GM21526 (cell line): ENCODE data around the gene MCTP1.
"Not testable (repeated sequence)": the region's sequence is repeated elsewhere in the genome, so short reads cannot be mapped to it uniquely, and the experiment has no call there.

Experiments
- ATAC-seq: cut with Tn5 transposase; IDR thresholded peaks from one replicate; pipeline ENCODE4 v1.9.1; 2021; ENCODE audit warnings: moderate library complexity; ENCODE audit not compliant: unreplicated experiment, low FRiP score

Gene MCTP1

DNA sequence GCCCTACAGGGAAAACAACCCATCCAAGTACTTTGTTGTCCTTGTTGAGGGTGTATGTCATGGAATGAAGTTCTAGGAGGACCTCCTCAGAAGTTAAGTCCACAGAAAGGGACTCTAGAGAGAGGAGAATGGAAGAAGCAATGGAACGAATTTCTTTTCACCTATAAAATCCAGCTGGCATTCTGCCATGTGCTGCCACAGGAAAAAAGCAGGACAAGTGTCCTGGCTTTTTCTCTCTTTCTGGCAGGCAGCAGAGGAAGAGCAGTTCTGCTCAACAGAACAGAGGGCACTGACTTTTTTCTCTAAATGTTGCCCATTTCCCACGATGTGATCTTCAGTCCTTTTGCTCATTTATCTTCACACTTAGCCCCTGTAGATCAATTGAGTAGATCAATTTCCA, 240.8 kb downstream of the MCTP1 start:
- no peak for ATAC-seq

GRCh38 chr5:95043648-95044047, 241.2 kb downstream of the MCTP1 start:
- no peak for ATAC-seq

DNA sequence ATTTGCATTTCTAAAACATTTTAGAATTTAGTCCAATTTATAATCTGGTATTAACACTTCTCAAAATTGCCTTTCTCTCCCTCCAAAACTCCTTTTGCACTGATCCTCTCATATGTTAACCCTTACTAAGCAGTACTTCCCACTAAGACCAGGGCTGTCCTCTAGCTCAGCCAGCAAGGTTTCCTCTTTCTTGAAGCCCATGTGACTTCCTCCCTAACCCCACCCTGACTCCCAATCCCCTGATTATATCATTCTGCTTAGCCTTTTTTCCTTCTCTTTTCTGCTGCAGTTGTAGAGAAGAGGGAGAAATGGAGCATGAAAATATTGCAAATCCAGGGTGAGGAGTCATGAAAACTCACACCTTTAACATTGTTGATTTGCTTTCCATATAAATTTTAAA, 241.7 kb downstream of the MCTP1 start:
- ATAC-seq: no peak

DNA sequence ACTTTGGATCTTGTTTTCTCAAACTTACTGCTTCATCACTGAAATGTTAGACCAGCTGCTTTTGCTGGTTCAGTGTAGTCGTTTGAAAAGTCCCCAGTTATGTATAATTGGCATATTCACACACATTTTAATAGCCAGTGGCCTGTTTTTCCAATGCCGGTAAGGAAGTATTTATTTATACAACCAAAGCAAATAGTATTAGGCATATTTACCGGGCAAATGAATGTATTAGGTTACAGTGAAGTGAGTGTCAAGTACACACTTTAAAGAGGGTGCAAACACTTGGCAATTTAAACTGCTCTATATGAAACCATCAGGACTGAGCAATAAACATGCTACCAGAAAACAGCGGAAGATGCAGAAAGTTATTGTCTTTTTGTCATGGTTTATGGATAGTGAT, 242.9 kb downstream of the MCTP1 start:
- no peak for ATAC-seq

GRCh38 chr5:95035891-95036685, 248.8 kb downstream of the MCTP1 start:
- ATAC-seq: no peak

- ATAC-seq: no peak
These were observed 252.1 kb downstream of the MCTP1 start for GRCh38 chr5:95032801-95033200.

DNA sequence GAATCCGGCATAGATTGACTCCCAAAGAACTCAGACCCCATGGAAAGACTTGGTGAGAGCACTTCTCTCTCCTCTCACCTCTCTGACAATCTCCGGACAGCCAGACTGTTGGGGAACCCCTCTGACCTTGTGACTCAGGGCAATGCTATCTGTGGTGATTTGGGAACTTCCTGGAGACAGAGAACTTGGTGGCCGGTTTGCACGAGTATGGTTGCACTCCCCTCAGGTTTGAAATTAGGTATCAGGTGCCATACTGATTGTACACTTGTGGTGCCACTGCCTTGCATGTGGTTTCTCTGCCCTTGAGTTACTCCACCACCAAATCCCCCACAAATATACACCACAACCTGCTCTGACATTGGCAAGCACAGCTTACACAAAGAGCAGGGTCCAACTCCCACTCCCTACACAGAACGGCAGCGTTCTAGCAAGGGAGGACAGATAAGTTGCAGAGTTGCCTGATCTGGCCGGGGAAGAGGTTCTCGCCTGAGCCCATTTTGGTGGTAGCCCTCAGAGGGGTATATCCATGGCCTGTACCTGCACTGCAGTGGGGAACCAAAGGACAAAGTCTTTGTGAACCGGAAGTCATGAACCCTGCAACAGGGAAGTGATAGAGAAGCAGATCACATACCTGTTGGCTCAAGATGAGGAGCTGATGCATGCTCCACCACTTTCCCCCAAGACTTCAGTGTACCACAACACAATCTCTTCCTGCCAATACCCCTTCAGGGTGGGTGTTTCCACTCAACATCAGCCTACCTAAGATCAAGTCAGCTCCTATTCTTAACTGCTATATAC, 255.1 kb downstream of the MCTP1 start:
- ATAC-seq: no peak

- ATAC-seq: no peak
These were observed 257.1 kb downstream of the MCTP1 start for GRCh38 chr5:95027775-95028174.

DNA sequence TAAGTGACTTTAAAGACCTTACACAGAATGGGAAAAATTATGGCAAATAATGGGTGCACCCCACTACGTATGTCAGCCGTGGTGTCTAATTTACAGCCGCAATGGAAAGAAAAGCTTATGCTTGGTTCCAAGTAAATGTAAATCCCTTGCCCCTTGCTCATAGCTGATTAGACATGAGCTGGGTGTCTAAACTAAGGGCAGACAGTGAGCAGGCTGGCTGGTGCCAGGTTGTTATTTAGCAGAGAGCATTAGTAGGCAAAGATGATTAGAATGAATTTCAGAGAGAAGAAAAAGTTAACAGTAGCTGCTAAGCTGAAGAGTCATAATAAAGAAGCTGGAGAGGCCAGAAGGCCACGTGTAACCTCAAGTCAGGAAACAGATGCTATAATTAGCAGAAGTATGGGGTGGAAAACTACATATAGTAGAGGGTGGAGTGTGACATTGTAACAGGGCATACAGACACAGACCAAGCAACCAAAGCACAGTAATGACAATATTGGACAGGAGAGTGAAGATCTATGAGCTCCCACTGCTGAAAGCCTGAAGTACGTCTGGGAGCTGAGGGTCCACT, 257.7 kb downstream of the MCTP1 start:
- no peak for ATAC-seq

DNA sequence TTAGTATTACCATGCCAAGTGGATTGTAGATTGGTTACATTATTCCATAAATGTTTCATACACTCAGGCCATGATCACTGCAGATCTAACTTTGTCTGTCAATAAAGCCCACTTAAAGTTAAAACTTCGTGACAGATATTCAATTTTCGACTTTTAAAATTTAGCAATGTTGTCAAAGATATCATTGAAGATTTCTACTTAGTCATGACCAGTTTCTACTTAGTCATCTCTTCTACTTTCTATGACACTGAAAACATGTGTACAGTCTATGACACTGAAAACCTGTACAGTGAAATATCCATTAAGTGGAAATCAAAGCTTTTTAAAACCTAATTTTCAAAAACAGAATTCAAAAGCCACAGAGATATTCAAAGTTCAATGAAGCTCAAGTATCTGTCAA, 258.2 kb downstream of the MCTP1 start:
- no peak for ATAC-seq

DNA sequence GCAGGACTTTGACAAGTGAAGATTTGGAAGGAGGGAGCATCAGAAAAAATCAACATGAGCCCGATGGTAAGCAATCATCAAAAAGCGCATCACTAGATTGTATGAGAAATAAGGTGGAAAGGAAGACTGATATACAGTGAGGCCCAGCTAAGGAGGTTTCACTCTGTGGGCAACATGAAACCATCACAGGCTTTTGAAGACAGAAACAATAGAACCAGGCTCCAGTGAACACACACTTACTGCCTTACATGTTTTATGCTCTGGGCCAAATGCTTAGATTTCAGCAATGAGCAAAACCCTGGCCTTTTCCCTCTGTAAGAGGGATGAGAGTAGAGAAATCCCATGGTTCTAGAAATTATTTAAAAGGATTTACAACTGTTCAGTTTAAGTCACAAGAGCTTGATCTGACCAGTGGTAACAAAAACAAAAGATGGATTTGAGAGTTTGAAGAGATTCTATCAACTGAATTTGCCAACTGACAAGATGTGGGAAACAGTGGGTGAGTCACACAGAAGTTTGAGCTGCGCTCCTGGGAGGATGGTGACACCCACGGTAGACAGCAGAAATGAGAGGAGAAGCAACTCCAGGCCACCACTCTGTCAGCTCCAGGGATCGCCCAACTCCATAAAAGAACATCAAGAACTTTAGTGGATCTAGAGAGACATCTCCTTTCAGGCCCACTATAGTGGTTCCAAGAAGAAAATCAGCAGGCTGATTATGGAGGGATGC, 261.8 kb downstream of the MCTP1 start:
- ATAC-seq: peak; percentile 71

DNA sequence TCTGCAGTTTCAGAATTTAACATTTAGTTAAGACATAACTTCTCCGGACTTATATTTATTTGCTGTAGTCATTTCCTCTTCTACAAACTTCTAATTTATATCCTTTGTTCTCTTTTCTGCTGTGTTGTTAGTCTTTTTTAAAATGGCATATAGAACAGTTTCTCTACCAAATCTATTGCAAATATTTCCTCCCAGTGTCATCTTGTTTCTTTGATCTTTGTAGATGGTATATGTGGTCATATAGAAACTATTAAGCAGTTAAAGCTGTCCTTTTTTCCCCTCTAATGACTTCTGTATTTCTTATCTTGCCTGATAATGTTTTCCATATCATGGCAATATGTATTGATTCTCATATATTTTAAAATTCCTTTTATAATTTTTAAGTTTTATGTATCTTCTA, 264.5 kb downstream of the MCTP1 start:
- no peak for ATAC-seq

DNA sequence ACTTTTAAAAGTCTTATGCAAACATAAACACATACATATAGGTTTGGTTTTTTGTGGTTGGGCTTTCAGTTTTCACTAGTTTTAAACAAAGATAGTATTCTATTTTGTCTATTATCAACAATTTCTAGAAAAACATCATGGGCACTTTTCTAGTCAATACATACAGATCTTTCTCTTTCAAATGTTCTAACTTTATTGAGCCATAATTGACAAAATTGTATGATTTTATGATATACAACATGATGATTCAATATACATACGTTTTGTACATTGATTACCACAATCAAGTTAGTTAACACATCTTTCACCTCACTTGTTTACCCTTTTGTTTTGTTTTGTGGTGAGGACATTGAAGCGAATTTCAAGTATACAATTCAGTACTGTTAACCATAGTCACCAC, 265.9 kb downstream of the MCTP1 start:
- ATAC-seq: no peak

DNA sequence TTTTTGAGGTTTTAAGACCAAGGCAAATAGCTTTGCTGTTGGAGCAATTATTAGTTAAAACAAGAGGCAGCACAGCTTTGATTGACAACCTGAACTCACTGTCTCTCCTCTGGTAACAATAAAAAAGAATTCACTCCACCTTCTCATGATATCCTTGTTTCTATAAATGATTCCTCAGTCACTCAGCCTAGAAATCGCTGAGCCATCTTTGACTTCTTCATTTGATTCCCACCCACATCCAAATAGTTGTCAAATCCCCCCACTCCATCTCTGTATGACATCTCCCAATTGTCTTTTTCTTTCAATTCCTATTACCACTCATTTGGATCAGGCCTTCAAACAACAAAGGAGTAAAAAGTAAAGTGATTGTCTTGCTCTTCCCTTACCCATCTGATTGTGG, 266.4 kb downstream of the MCTP1 start:
- no peak for ATAC-seq

- no peak for ATAC-seq
These were observed 275.1 kb downstream of the MCTP1 start for GRCh38 chr5:95009812-95010211.

GRCh38 chr5:95007921-95008597, 276.8 kb downstream of the MCTP1 start:
- peak; percentile 82 for ATAC-seq

DNA sequence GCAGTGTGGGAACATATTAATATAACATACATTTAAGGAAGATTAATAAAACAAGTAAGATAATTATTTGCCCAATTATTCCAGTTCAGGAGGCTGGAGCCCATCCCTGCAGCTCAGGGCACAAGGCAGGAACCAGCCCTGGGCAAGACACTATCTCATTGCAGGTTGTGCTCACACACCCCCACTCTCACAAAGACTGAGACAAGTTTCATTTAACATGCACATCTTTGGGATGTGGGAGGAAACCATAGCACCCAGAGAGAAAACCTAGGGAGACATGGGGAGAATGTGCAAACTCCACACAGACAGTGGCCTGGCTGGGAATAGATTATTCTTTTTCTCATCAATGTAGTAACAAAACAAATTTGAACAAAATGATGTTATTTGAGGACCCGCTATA, 279.1 kb downstream of the MCTP1 start:
- no peak for ATAC-seq

GRCh38 chr5:94998670-94999069, 286.2 kb downstream of the MCTP1 start:
- no peak for ATAC-seq

DNA sequence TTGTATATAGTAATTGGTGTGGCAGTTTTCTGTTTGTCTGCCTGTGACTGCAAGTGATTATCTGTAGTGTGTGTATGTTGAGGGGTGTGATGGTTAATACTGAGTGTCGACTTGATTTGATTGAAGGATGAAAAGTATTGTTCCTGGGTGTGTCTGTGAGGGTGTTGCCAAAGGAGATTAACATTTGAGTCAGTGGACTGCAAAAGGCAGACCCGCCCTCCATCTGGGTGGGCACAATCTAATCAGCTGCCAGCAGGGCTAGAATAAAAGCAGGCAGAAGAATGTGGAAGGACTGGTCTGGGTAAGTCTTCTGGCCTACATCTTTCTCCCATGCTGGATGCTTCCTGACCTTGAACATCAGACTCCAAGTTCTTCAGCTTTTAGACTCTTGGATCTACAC, 290.4 kb downstream of the MCTP1 start:
- ATAC-seq: not testable (repeated sequence)

DNA sequence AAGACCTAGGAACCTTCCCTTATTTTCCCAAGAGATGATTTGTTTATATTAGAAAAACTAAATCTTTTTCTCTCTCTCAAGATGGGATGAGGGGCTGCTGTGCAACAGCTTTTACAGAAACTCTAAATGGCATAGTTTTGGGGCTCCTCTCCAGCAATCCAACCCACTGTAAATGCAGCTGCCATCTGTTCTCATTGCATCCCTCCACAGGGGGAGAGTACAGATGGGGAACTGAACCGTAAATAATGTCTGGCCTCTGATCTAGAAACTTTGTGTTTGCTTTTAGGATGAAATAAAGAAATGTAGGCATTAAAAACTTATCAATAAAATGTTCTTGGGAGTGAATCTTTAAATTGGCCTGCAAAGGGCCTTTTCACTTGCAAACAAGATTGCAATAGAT, 291.4 kb downstream of the MCTP1 start:
- no peak for ATAC-seq
